HG02943 (cell line): ENCODE data around the gene KLHL36.
"Not testable (repeated sequence)": the region's sequence is repeated elsewhere in the genome, so short reads cannot be mapped to it uniquely, and the experiment has no call there.

Experiments used
- ATAC-seq: cut with Tn5 transposase; IDR thresholded peaks from one replicate; pipeline ENCODE4 v1.9.1; 2021; ENCODE audit warnings: mild to moderate bottlenecking, low read depth, moderate library complexity; ENCODE audit not compliant: unreplicated experiment

The KLHL36 gene

GRCh38 chr16:84667600-84668309 lies 19.4 kb downstream of the KLHL36 start:
- no peak for ATAC-seq

- ATAC-seq, result no peak
Observed at GRCh38 chr16:84670063-84670462, 21.8 kb downstream of the KLHL36 start.

- no peak for ATAC-seq
Observed at GRCh38 chr16:84672276-84673202, 24.2 kb downstream of the KLHL36 start.

GRCh38 chr16:84673203-84673535 lies 24.9 kb downstream of the KLHL36 start:
- ATAC-seq, result no peak

- no peak for ATAC-seq
Observed at GRCh38 chr16:84673561-84673960, 25.2 kb downstream of the KLHL36 start.

GRCh38 chr16:84675423-84675822 lies 27.1 kb downstream of the KLHL36 start:
- no peak for ATAC-seq

- no peak for ATAC-seq
Observed at GRCh38 chr16:84675884-84676283, 27.6 kb downstream of the KLHL36 start.

- no peak for ATAC-seq
Observed at GRCh38 chr16:84677017-84677803, 28.9 kb downstream of the KLHL36 start.

- no peak for ATAC-seq
Observed at GRCh38 chr16:84677849-84678248, 29.5 kb downstream of the KLHL36 start.

- ATAC-seq, result no peak
Observed at GRCh38 chr16:84678541-84678940, 30.2 kb downstream of the KLHL36 start.

GRCh38 chr16:84680165-84680842 lies 32.0 kb downstream of the KLHL36 start:
- no peak for ATAC-seq

- no peak for ATAC-seq
Observed at GRCh38 chr16:84680843-84681629, 32.7 kb downstream of the KLHL36 start.

GRCh38 chr16:84683691-84684591 lies 35.6 kb downstream of the KLHL36 start:
- no peak for ATAC-seq

- no peak for ATAC-seq
Observed at GRCh38 chr16:84684592-84684965, 36.3 kb downstream of the KLHL36 start.

- no peak for ATAC-seq
Observed at GRCh38 chr16:84685210-84685609, 36.9 kb downstream of the KLHL36 start.

- ATAC-seq, result no peak
Observed at GRCh38 chr16:84686707-84687298, 38.5 kb downstream of the KLHL36 start.

- no peak for ATAC-seq
Observed at GRCh38 chr16:84687715-84688114, 39.4 kb downstream of the KLHL36 start.

- not testable (repeated sequence) for ATAC-seq
Observed at GRCh38 chr16:84688163-84688562, 39.9 kb downstream of the KLHL36 start.
